HG02870 (cell line): ENCODE results near the gene SYCP3.
A peak's percentile ranks its signal among the peaks of the same experiment; 100 is the strongest.

Experiments used
- ATAC-seq: cut with Tn5 transposase; IDR thresholded peaks from one replicate; pipeline ENCODE4 v1.9.1; 2021; ENCODE audit warnings: mild to moderate bottlenecking, moderate library complexity; ENCODE audit not compliant: unreplicated experiment

Gene SYCP3

GRCh38 chr12:101738920-101739665 is at the start of gene SYCP3:
SYCP3 (minus strand) TSS chr12:101739462; CDS start chr12:101737935, 1,527 bp downstream.
- no peak for ATAC-seq

DNA sequence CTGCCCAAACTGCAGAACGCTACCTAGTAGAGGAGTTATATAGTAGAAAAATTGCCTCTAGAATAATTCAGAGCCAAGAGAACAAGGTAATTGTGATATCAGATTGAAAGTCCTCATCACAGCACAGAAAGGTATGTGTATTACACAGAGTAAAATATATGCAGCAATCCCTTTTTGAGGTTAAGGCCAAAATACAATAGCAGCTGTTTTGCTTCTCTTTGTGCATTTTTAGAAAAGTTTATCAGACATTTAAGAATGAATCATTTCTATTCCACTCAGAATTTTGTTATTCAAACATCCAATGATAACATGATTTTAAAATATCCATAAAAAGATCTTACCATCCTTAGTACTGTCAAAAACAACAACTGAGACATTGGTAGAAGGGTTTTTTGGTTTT is 46.4 kb upstream of the SYCP3 start:
- ATAC-seq: no peak

- no peak for ATAC-seq
Measured at GRCh38 chr12:101784376-101784775, 45.1 kb upstream of the SYCP3 start.

GRCh38 chr12:101783838-101784237 is 44.6 kb upstream of the SYCP3 start:
- no peak for ATAC-seq

DNA sequence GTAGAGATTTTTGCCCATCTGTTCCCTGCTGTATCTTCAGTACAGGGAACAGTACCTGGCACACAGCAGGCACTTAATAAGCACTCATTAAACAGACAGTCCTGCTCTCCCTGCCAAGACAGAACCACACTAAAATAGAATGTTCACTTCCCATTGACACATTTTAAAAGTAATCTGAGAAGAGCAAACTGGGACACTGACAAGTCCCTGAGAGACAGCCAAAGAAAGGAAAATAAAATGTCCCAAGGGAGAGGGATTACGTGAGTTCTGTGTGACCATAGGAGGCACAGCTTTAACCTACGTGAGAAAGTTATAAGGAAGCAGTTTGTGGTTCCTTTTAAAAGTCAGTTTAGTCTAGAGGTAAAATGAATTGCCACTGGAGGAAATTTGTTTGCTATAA is 43.9 kb upstream of the SYCP3 start:
- ATAC-seq: no peak

- peak; percentile 60 for ATAC-seq
Measured at GRCh38 chr12:101782273-101782731, 43.0 kb upstream of the SYCP3 start.

DNA sequence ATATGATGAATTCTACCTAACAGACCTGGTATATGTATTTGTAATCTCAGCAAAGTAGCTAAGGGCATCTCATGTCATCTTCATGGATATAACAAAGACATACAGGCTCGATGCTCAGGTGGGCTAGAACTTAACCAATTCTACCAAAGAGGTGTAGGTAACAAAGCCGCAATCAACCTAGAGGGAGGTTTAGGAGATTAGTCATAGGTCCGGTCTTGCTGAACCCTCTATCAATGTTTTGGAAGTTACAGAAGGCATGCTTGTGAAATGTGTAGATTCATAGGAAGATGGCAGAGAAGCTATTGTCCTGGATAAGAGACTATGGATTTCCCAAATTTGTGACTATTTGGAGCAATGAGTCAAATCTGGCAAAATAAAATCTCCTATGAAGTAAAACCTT is 42.6 kb upstream of the SYCP3 start:
- ATAC-seq: peak; percentile 21

DNA sequence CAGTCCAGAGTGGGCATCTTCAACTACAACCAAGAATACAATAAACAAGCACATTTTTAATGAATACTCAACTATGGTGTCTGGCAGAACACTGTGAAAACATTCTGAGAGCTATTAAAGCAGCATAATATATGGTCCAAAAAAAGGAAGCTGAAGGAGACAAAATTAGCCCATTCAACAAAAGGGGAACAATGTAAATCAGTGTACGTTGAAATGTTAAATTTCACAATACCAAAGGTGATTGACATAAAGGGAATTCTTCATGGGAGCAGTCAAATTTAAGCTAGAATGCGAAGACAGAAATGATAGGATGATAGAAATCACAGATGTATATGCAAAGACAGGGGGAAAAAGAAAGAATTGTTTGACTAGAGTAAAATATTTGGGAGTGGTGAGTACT is 41.3 kb upstream of the SYCP3 start:
- no peak for ATAC-seq

GRCh38 chr12:101779626-101780025 is 40.4 kb upstream of the SYCP3 start:
- ATAC-seq: no peak

- no peak for ATAC-seq
Measured at GRCh38 chr12:101779200-101779599, 39.9 kb upstream of the SYCP3 start.

DNA sequence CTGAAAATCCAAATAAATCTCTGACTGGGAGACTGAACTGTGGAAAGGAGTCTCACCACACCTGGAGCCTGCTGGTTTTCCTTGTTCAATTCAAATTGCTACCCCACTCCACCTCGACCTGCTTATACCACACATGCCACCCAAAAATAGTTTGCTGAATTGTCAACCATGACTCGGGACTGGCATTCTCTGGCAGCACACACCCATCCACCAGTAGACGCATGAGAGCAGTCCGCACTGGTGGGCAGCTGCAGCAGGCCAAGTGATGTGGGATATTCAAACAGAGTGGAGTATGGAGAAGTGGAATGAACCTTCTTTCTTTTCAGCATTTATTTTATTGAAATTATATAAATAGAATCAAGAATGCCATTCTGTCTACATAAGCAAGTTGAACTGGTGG is 38.7 kb upstream of the SYCP3 start:
- ATAC-seq: no peak

GRCh38 chr12:101777485-101777884 is 38.2 kb upstream of the SYCP3 start:
- no peak for ATAC-seq

DNA sequence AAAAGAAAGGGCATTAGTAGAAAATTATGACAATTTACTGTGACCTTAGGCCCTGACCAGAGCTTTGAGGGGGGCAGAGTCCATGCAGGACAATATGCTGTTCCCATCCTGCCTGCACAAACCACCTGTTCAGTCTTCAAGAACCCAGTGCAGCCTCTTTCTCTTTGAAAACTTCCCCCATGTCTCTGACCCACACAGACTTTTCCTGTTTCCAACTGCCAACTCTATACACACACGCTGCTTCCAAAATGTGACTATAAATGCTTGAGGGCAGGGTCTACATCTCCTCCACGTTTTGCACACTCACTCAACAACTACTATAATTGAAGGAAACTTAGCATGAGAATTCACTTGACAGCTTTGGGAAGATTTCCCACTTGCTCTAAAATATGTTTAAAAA is 36.6 kb upstream of the SYCP3 start:
- ATAC-seq: no peak

DNA sequence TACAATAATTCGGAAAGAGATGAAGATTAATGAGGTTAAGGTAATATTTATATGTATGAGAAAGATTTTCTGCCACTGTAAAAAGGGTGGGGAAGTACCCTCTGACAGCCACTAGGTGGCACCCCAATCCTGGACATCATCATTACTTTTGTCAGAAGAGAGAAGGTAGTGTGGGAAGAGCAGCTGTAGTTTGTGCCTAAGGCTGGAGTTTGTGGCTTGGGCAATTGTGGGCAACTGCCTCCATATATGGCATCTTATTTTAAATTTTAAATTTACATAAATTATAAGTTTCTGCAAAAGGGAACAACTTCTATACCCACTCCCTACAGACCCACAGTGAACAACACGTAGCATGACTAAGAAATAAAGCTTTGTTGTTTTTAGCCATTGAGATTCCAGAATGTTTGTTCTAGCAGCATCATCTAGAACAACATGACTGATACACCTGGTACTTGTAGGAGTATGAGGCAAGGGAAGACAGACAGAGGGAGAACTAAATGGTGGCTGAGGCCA is 34.4 kb upstream of the SYCP3 start:
- ATAC-seq: peak; percentile 73

GRCh38 chr12:101772012-101772775 is 32.9 kb upstream of the SYCP3 start:
- ATAC-seq: no peak

DNA sequence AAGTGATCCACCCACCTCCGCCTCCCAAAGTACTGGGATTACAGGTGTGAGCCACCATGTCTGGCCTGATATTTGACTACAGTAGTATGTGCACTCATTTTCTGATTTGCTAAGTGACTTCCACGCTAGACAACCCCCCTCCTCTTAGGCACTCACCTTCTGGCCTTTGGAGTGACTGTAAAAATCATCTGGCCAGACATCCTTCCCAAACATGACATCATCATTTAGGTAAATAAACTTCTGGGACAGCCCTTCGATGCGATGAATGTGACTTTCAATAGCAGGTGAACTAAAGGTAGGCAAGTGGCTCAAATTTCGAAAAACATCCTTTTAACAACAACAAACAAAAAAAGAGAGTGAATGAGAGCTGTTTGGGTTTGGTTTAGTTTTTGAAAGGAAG is 30.6 kb upstream of the SYCP3 start:
- ATAC-seq: no peak

DNA sequence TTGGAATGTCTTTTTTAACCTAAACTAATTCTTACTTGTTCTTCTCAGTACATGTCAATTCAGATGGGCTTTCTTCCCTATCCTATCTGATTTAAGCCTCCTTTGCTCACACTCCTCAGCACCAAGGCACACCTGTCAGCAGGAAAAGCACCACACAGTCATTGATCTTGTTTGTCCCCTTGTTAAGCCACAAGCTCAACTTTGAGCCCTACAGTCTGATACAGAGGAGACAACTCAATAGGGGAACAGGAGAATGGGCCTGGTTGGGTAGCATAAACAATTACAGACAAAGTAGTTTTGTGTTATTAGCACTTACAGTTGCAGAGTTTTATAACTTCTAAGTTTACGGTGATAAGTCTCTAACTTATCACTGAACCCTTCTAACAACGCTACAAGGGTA is 29.5 kb upstream of the SYCP3 start:
- no peak for ATAC-seq

DNA sequence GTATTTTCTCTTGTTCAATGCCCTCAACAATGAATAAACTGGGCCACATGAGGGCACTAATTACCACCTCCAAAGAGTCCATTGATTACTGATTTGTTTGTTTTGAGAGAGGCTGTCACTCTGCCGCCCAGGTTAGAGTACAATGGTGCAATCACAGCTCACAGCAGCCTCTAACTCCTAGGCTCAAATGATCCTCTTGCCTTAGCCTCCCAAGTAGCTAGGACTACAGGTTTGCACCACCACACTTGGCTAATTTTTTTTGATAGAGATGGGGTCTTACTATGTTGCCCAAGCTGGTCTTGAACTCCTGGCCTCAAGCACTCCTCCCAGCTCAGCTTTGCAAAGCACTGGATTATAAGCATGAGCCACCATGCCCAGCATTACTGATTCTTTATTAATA is 28.3 kb upstream of the SYCP3 start:
- ATAC-seq: no peak

DNA sequence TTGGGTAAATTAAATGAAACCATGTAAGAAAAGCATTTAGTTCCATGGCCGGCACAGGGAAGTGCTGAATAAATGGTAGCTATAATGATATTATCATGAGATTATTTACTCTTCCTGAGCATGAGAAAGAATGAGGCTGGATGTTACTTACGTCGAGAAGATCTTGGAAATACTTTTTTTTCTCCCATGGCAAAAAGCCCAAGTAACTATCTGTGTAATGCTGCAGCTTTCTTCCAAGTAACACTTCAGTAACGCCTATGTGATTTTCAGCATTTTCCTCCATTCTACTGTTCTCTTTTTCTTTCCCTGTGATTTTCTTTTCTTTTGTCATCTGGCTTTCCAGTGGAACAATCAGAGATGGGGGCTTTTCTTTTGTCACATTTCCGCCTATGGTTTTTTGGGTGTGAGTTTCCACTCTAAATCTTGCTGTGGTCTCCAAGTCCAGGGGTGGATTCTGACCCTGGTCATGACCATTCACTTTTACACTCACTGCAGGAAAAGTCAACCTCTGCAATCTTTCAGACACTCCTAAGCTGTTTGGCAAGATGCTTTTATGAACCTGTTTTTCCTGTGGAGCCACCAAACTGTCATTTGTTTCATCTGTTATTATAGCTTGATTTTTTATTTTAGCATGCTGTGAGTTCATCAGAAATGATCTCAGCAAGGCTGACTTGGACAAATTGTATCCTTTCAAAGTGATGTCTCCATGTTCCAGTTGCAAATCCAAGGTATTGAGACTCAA is 25.0 kb upstream of the SYCP3 start:
- no peak for ATAC-seq

DNA sequence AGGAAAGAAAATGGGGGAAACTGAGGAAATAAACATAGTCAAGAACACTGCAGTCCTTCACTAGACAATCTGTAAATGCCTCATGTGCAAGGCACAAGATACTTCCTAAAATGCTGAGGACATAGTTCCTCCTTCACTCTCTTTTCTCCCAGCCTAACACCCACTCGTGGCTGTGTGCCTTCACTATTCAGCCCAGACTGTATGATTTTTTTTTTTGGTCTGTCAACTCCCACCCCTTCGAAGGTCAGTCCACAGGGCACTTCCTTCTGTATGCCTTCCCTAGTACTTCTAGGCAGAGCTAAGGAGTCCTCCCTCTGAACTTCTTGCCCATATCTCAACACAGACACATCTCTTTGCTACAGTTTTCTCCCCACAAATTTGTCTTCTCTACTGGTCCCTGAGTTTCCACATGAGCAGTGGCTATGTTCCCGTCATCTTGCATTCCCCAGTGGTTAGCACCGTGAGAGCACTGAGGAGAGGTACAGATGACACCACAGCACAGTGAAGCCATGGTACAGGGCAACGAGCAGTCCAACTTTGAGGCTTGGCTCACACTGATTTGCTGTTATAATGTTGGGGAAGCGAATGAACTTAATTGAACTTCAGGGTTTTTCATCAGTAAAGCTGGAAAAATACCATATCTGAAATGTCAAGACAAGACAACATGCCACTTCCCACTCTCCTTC is 24.1 kb upstream of the SYCP3 start:
- no peak for ATAC-seq

DNA sequence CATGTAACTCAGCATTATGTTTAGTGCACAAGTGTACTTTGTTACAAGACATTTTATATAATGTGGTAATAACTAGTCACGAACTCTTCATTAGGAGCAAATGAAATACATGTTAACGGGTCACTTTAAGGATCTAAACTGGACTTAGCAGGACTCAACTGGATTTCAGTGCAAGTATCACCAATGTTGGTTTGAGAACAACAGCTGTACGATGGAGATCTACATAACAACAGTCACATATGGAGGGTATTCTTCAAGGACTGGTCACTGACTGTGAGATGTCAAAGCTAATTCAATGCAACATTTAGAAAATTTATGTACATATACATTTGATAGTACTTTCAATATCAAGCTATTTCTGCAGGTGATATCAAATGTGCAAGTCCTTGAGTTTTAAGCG is 22.5 kb upstream of the SYCP3 start:
- ATAC-seq: no peak
